HG03280 (cell line): ENCODE data around the gene PSME2.

Source experiments
- ATAC-seq: cut with Tn5 transposase; IDR thresholded peaks from one replicate; pipeline ENCODE4 v1.9.1; 2021; ENCODE audit warnings: mild to moderate bottlenecking, moderate library complexity; ENCODE audit not compliant: unreplicated experiment

Gene PSME2

DNA sequence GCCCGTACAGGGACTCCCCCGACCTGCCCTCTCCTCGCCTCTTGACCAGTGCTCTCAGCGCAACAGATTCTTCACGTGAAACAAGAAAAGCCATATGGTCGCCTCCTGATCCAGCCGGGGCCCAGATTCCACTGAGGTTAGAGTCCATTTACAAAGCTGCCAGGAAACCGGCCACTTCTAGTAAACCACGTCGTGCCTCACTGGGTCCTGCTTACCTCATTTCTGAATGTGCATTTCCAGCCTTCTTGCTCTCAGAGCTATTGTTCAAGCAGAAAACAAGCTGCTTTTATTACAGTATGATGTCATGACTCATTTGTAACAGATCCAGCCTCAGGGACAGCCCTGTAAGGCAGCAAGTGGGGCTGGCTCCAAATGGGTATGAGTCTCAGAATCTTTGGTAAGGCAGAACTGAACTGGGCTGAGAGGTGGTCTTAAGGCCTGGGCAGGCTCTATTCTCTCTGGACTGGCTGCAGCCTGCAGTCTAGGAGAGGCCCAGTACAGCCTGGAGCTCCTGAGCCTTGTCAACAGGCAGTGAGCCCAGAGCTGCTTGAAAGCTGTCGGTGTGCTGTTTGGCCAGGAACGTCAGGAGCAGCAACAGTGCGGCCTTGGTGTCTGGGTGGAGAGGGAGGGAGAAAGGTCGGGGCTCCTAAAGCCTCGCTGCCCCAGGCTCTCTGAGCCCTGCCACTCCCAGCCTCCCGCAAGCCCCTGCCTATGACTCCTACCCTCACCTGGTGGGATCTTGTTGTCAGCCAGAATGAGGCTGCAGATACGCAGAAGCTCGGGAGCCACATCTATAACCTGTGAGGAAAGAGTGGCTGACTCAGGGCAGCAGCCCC, 33.8 kb upstream of the PSME2 start:
- ATAC-seq = no peak

DNA sequence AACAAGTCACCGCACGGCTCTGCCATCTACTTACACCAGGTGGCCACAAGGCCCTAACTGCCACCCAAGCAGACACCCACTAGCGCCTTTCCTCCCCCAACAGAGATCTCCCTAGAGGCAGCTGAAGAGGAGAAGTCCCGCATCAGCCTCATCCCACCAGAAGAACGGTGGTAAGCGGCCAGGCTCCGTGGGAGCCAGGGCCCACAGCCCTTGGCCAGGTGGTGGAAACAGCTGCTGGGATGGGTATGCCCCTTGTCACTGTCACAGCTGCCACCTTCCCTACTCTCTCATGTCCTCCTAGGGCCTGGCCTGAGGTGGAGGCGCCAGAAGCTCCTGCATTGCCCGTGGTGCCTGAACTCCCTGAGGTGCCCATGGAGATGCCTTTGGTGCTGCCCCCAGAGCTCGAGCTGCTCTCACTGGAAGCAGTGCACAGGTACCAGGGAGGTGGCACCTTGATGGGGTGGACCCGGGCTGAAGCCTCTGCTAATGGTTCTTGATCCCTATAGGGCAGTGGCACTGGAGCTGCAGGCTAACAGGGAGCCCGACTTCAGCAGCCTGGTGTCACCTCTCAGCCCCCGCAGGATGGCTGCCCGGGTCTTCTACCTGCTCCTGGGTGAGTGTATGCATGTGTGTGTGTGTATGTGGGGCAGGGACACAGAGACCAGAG, 33.0 kb upstream of the PSME2 start:
- ATAC-seq = no peak

DNA sequence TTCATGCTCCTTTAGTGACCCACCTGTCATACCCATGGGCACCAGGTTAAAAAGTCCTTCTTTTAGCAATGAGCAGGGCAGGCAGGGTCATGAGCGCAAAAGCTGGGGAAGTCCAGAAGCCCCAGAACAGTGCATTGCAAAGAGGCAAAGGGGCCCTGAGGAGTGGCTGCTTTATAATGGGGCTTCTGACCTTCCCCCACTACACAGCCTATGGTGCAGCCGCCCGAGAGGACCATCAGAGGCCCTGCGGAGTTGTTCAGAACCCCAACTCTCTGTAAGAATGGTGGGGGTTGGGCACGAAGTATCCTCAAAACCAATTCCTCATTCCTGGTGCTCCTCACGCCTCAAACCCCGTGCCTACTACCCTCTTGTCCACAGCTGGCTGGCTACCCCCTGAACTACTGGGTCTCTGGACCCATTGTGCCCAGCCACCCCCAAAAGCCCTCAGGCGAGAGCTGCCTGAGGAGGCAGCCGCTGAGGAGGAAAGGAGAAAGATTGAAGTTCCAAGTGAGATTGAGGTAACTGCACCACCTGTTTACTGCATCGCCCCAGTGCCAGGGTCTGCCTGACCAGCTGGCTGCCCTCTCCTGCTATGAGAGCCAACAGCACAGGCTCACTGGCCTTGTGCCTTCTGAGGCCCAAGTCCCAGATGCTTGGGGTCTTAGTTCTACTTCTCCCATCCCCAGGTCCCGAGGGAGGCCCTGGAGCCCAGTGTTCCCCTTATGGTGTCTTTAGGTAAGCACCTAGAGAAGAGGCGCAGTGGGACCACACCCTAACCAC, 32.2 kb upstream of the PSME2 start:
- no peak for ATAC-seq

DNA sequence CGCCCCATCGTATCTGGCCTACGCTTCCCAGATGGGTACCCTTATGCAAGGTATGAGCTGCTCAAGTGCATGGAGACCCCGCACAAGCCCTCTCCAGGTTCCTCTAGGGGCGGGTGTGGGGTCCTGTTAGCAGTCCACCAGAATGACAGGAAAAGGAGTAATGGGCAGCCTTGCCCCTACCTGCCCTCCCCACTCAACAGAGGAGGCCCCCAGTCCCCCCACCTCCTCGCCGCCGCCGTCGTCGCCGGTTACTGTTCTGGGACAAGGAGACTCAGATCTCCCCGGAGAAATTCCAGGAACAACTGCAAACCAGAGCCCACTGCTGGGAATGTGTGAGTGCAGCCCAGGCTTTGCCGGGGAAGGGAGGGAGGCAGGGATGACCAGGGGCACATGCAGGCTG, 31.5 kb upstream of the PSME2 start:
- no peak for ATAC-seq

DNA sequence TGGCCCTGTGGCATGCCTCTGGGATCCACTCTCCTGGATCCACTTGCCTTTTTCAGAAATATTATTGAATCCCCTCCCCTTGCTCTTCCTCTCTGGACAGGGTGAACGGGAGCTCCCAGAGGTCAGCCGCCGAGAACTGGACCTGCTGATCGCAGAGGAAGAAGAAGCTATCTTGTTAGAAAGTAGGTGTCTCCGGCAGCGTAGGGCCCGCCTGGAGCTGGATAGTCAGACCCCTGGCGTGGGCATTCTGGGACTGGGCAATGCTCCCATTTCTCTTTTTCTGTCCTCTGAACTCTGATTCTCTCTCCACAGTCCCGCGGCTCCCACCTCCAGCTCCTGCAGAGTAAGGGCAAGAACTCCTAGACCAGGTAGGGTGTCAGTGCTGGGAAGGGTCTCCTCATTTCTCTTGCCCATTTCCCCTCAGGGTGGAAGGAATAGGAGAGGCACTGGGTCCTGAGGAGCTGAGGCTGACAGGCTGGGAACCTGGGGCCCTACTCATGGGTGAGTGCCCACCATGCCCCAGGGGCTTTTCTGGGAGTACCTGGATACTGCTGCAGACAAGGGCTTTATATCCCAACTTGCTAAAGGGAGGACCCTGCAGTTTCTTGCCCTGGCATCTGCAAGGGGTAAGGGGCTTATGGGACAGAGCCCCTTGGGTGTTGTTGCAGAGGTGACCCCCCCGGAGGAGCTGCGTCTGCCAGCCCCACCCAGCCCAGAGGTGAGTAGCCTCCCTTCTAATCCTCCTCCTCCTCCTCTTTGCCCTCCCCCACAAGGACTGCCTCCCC, 30.8 kb upstream of the PSME2 start:
- no peak for ATAC-seq

DNA sequence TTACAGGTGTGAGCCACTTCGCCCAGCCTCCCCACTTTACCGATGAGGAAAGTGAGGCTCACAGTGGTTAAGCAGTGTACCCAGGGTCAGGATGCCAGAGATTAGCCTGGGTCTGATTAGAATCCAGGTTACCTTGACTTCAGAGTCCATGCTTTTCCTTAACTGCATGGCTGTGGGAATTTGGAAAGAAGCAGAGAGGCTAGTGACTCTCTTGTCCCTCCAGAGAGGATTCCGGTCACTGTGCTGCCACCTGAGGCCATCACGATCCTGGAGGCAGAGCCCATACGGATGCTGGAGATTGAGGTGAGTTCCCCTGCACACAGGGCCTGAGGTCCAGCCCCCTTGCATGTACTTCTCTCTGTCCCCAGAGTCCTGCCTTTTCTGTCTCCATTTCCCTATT, 30.2 kb upstream of the PSME2 start:
- ATAC-seq = no peak

DNA sequence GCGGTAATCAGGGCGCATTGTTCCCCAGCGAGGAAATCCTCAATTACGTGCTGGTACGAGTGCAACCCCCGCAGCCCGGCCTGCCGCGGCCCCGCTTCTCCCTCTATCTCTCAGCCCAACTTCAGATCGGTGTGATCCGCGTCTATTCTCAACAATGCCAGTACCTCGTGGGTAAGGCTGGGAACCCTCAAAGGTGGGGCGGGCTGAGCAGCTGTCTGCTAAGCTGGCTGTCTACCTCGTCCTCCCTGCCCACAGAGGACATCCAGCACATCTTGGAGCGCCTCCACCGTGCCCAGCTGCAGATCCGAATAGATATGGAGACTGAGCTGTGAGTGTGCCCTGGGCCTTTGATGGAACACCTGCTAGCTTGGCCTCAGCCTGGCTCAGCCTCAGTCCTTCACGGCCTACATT, 26.5 kb upstream of the PSME2 start:
- no peak for ATAC-seq

DNA sequence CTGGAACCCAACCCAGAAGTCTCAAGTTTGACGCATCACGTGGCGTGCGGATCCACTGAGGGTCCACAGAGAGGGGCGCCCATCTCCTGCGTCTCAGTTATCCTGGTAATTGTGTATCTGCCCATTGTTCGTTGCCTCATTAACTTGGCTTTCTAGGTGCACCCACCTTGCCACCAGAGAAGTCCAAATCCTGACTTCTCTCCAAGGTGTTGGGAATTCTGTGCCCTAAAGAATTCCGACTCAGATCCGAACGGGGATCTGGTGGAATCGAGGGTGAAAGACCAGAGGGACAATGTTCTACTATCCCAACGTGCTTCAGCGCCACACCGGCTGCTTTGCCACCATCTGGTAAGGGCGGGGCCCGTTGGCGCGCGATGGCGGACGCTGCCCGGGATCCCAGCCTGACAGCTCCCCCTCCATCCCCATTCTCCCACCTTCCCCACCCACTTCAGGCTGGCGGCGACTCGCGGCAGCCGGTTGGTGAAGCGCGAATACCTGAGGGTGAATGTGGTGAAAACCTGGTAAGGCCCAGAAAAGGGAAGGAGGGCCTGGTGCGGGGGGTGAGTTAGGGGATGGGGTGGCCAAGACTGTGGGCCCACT, 26.0 kb upstream of the PSME2 start:
- no peak for ATAC-seq

DNA sequence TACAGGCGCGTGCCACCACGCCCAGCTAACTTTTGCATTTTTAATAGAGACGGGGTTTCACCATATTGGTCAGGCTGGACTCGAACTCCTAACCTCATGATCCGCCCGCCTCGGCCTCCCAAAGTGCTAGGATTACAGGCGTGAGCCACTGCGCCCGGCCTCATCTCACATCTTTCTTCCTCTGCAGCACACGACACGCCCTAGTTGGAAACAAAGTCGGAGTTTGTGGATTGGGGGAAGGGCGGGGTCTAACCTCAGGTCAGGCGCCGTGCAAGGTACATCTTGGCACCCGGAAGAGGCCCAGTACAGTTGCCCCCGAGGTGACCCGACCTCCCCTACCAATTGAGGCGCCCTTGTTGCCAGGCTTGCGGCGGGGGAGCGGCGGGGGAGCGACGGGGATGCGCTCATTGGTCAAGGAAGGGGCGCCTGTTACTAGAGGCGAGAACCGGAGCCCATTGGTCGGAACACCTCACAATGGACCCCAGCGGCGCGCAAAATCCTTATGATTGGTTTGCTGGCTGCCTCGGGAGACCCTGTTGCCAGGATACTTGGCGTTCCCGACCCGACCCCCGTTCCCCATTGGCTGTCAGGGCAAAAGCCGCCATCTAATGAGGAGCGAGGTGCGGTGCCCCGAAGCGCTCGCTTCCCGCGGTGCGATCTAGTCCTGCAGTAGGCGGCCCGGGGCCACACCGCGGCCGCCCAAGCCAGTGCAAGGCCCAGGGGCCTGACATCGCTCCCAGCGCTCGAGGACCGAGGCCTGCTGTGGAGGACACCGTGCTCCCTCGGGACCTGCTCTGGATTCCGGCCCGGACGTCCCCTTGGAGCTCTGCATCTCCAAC, 25.2 kb upstream of the PSME2 start, which contains the start of gene REC8:
Gene REC8 (plus strand): TSS at position 659 of the 839 bp plus-strand sequence. CDS start 473 bp downstream, outside the sequence.
- ATAC-seq = peak; percentile 76

DNA sequence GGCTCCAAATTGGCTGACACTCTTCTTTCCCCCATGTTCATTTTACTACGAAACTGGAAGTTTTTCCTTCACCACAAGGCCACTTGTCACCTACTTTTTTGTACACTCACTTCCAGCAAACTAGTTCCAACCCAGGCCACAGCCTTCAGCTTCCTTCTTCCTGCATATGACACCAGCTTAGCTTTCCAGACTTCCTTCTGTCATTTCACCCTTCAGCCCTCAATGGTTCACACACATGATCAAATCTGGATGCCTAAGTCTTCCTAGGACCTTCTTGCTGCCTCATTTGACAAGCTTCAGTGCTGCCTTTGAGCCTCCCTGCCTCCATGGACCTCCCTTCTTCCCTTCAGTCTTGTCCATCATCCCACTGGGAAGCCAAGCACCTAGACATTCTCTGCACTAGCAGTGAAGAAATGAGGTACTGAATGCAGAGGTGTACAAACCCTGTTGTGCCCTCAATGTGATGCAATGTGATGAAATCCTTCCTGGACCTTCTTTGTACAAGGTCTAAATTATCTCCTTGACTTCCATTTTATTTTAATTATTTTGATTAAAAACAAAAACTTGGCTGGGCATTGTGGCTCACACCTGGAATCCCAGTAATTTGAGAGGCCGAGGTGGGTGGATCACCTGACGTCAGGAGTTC, 21.2 kb upstream of the PSME2 start:
- ATAC-seq = no peak

DNA sequence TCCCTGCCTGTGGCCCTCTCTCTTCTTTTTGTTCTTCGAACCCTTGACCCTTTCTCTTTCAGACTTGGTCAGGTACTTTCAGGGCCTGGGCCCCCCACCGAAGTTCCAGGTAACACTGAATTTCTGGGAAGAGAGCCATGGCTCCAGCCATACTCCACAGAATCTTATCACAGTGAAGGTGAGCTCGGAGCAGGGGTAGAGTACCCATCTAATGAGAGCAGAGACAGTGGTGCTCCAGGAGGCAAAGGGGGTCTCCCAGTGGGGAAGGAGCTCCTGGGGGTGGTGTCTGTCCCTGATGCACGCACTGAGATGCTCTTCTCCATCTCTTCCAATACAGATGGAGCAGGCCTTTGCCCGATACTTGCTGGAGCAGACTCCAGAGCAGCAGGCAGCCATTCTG, 19.4 kb upstream of the PSME2 start:
- ATAC-seq = no peak

DNA sequence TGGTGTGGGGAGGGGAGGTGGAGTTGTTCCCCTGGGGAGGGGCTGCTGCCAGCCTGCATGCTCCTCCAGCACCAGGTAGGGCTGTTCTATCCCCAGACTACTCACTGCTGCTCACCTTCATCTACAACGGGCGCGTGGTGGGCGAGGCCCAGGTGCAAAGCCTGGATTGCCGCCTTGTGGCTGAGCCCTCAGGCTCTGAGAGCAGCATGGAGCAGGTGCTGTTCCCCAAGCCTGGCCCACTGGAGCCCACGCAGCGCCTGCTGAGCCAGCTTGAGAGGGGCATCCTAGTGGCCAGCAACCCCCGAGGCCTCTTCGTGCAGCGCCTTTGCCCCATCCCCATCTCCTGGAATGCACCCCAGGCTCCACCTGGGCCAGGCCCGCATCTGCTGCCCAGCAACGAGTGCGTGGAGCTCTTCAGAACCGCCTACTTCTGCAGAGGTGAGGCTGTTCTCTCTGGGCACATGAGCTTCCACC, 18.1 kb upstream of the PSME2 start:
- no peak for ATAC-seq

DNA sequence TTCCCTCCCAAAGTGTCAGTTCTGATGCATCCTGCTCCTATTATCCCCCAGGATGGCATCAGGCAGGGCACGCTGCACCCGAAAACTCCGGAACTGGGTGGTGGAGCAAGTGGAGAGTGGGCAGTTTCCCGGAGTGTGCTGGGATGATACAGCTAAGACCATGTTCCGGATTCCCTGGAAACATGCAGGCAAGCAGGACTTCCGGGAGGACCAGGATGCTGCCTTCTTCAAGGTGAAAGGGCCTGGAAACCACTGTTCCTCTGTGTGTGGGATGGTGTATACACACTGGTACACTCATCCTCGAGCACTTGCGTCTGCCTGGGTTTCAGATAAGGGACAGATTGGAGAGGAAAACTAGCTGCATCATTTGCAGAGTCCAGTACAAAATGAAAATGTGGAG, 15.7 kb upstream of the PSME2 start:
- no peak for ATAC-seq

DNA sequence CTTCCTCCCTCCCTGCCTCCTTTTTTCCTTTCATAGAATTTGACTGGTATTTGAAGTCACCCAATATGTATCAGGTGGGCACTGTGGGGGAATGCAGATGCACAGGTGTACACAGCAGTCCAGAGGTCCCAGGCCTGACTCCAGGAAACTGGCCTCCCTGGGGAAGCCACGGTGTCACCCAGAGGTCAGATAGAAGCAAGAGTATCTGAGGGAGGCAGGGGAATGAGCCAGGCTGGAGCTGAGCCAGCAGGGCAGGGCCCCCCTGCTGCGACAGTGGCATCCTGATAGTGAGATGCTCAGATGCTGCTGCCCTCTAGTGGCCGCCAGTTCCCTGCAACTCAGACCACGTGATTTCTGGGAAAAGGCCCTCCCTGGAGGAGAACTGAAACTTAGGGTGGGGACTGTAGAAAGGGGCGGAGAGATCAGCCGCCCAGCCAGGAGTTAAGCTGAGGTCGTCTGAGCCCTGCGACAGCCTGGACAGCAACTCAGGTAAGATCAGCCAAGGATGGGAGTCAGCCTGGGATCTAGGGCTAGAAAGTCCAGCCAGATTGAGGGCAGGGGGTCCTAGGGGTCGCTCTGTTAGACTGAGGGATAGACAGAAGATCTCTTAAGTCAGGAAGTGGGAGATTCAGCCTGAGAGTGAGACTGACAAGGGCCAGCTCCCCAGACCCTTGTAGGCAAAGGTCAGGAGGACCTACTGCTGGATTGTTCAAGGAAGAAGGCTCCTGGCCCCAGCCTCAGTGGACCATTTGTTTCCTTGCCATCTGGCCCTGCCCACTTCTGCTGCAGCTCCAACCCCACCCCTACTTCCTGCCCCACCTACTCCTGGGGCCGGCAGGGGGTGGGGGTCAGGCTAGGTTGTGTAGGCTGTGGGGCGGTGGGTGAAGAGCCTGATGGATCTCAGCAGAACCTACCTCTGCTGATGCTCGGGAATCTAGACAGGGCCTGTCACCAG, 14.7 kb upstream of the PSME2 start, which contains the start of gene IRF9:
Gene IRF9 (plus strand): TSS at position 416 of the 955 bp plus-strand sequence. CDS start 880 bp downstream, outside the sequence.
- ATAC-seq = peak; percentile 82

DNA sequence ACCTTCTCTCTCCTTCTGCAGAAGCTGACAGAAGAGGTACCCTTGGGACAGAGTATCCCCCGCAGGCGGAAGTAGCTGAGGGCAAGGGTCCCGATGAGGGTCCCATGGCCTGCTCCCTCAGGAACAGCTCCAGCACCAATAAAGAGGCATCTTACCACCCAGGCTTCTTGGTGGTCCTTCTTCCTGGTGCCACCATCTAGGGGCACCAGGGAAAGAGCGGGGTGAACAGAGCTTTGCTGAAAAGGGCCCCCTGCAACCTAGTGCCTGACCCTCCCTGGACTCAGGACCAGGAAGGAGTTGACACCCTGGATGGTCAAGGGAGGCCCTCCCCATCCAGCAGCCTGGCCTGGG, 14.1 kb upstream of the PSME2 start:
- ATAC-seq = no peak

DNA sequence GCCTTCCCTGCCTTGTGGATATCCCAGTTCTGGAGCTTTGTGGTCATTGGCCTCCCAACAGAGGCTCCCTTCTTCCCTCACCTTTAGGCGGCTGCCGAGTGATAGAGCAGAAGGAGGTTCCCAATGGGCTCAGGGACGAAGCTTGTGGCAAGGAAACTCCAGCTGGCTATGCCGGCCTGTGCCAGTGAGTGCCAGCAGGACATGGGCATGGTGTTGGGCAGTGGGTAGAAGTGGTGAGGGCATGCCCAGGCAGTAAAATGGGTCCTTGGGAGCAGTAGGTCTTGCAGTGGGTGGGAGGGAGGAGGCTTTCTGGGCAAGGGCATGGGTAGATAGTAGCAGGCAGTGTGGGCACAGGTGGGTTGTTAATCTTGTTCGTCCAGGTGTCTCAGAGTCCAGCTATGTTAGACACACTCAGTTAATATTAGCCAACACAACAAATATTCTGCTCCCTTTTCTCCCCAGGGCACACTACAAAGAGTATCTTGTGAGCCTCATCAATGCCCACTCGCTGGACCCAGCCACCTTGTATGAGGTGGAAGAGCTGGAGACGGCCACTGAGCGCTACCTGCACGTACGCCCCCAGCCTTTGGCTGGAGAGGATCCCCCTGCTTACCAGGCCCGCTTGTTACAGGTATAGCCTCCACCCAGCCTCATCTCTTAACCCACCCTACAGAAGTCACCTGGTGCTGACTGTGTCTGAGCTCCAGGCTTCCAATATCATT, 13.5 kb upstream of the PSME2 start:
- no peak for ATAC-seq

DNA sequence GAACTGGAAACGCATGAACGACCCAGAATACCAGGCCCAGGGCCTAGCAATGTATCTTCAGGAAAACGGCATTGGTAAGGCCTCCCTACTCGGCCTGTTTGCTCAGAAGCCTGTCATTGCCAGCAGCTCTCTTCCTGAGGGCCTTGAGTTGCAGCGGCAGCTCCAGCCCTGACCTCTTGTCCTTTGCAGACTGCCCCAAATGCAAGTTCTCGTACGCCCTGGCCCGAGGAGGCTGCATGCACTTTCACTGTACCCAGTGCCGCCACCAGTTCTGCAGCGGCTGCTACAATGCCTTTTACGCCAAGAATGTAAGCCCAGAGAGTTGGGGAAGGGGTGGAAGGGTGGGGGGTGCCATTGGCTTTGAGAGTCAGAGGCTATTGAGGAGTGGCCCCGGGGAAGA, 10.9 kb upstream of the PSME2 start:
- ATAC-seq = no peak
